NCI-H2171 (cell line): ENCODE data around the gene NOL6.
A peak's percentile ranks its signal among the peaks of the same experiment; 100 is the strongest.
"Not testable (repeated sequence)": the region's sequence is repeated elsewhere in the genome, so short reads cannot be mapped to it uniquely, and the experiment has no call there.

ENCODE experiments used
- DNase-seq: peaks from one replicate; lab custom pipeline; 2025; lab: John Stamatoyannopoulos, UW

The NOL6 gene

DNA sequence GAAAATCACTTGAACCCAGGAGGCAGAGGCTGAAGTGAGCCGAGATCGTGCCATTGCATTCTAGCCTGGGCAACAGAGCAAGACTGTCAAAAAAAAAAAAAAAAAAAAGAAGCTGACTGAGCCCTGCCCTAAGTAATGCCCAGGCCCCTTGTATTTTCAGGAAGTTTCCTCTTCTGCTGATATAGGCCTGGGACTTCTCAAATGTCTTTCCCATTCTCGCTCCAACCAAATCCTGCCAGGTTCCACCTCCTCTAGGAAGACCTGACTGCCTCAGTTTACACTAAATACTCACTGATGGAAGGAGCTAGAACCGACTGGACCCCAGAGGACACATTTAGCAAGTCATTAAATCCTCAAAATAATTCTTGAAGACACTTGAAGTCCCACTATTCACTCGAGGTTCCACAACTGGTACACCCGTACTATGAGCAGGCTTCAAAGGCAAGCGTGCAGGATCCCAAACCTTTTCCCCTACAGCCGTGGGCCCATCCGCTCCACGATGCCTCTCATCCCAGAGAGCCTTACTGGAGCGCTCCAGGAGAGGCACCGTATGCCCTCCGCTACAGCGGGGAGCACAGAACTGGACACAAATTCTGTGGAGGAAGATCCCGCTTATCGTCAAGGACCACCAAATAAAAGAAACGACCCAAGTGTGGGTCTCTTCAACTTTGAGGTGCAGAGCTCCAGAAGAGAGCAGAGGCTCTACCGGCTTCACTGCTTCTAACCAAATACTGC, 676 bp downstream of the NOL6 start:
- DNase-seq, result no peak

DNA sequence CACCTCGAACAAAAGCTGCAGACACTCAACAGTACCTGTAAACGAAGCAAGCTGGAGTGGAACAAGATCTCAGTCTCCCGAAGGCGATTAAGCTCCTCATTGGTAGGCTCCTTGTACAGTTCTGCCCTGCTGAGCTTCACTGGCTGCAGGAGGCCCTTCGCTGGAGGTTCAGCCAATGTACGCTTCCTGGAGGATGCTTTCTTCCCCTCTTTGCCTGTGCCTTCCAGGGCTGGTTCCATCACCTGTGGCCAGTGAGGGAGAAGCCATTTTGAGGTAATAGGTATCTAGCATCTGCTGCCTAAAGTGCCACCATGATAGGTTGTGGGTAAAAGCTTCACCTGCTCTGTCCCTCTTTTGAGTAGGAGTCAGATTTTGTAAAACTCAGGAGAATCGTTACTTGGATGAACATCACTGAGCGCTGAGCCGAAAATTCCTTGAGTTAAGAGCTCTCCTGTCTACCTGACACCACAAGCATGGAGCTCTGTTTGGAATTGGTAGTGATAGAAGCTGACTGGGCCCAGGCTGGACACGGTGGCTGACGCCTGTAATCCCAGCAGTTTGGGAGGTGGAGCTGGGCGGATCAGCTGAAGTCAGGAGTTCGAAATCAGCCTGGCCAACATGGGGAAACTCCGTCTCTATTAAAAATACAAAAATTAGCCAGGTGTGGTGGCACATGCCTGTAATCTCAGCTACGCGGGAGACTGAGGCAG, 1.4 kb downstream of the NOL6 start:
- DNase-seq, result no peak

DNA sequence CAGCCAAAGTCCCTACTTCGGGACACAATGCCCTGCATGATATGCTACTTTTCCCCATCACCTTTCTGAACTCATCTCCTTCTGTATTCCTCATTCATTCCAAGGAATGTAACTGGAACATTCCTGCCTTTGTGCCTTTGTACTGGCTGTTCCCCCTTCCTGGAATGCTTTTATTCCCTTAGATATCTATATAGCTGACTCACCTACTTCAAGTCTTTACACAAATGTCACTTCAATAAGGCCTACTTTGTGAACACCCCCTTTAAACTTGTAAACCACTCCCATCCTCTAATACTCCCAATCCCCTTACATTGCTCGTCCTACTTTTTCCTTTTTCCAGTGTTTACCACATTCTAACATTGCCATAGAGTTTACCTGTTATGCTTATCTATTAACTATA, 2.4 kb downstream of the NOL6 start:
- DNase-seq, result no peak

DNA sequence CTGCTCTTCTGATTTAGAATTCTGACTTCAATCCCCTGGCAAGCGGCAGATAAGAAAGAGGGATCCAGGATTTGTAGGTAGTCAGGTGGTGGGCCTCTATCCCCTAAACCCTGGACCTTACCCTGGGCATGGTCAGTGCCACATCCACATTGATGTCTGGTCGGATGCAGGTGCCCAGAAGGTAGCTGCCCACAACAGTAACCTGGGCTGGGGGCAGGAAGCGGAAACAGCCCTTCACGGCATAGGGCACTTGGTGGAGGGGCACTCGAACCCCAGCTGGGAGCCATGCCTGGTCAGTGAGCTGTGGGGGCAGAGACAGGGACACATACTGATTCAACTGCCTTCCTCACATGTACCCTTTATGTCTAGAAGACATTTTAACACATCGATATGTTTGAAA, 3.8 kb downstream of the NOL6 start:
- DNase-seq, result no peak

DNA sequence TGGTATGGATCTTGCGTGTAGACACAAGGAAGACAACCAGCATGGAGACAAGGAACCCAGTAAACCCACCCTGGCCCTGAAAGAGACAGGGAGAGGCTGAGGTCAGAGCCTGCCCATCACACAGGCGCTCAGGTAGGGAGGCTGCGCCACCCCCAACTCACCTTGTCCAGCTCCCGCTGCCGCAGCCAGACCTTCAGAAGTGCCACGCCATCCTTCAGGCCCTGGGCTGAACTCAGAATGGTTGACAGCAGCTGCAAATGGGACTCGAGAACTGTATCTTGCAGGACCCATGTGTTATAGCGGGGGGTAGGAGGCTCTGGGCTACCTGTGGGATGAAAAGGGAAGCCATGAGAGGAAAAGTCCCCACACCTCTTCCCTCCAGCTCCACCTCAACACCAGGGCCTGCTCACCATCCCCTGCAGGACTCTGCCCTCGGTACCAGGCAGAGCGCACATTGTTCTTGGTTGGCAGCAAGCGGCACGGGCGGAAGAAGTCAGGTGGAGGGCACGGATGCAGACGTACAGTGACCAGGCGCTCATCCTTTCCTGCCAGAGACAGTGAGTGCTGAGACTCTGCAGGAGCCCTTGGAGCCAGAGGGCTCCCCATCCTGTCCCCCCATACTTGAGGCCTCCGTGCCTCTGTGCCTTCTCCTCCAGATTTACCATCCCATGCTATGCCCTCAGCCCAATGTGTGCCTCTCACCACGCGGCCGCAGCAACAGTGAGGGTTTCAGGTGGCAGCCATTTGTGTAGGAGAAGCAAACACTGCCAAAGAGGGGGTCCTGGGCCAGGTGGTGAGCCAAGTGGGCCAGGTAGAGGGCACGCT, 4.7 kb downstream of the NOL6 start:
- DNase-seq, result no peak

DNA sequence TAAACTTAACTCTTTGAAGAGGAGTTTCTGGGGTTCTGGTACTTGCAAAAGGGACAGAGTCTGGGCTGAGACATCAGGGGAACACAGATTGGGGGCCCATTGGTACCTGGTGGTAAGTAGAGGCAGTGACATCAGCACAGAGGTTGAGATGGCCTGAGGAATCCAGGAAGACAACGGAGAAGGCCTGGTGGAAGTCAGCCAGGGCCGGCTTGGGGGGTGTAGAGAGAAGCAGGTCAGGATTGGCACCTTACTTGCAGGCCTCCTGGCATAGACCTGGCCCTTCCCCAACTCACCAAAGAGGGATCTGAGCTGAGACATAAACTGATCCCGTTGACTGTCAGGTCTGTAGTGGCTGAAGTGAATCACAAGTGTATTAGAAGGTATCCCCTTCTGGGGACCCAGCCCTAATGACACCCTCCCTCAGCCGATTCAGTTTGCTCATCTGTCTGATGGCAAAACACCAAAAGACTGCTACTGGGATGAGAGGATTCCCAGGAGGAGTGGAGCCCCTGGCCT, 5.5 kb downstream of the NOL6 start:
- no peak for DNase-seq

DNA sequence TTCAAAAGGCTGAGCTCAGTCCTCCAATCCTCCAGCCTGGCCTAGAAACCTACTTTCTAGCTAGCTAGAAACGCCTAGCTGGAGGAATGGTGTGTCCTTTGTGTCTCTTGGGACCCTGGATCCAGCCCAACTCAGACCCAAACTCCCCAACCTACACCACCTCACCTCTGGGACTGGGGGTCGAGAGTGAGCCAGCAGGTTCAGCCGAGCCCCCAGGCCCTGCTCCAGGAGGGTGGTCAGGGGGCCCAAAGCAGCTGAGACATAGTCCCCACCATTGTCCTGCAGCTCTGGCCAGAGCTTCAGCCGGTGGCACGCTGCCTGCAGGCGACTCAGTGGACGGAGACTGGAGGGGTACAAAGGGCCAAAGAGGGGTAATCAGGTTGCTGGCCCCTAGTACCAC, 6.2 kb downstream of the NOL6 start:
- no peak for DNase-seq

DNA sequence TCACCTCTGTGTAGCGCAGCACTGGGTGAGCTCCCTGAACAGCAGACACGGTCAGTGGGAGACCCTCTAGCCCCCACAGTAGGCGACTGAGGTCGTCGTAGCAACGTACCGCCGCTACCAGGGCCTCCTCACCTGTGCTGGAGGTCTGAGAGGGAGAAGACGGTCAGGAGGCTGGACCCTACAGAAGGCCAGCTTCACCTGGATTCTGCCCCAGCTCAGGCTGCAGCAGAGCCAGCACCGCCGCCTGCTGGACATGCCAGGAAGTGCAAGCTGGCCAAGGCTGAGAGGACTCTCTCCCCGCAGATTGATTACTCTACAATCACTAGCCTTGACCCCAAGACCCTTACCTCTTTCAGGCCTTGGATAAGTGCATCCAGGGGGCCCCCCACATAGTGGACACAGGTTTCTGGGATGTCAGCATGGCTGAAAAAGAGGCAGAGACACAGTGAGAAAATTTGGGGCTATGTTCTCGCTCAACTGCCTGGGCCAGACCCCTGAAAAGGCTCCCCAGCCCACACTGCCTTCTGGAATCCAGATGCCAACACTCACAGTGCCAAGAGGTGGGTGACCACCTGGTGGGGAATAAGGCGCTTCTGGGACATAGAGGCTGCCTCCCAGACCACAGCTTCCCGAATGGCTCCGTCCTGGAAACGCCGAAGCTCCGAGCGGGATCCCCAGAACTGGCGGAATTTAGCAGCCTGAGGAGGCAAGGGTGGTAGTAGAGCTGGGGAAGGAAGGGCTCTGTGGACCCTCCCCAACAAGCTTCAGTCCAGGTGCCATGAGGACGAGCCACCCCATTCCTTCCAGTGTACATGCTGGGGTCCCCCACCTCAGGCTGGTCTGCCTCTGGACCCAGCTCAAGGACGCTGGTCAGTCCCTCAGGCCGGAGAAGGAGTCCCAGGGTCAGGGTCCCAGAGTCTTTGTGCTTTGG, 6.9 kb downstream of the NOL6 start:
- no peak for DNase-seq

DNA sequence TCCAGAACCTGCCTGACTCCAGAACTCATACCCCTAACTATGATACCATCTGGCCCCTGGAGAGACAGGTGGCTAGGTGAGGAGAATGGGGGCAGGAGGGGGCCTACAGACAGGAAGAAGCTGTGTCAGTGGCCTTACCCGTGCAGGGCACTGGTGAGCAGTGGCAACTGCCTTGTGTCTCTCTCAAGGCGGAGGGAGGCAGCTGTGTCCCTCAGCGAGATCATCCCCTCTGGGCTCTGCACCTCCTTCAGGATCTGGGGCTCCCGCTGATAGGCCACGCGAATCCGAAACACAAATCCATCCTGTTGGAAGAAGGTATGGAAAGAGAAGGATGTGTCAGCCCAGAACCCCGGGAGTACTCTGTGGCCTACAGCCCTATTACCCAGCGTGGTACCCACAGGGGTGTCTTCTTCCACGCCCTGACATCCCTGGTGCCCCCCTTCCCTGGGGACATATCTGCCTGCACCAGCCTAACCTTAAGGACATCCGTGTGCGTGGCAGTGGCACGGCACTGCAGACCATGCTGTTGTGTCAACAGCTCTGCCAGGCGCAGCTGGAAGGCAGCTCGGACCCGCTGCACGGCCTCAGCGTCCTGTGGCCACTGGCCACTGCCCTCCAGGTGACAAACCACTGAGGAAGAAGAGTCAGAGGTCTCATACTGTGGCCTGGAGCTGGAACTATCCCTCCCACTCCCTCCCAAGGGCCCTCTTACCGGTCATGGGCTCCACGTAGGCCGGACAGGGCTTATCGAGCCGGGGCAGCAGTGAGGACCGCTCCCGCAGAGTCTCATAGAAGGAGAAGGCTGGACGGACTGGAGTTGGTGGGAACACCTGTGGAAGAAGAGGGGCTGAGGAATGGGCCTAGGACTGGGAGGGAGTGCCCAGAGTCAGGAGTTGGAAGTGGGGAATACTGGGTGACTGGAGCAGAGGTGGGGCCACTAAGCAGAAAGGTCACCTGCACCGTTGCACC, 7.8 kb downstream of the NOL6 start:
- DNase-seq, result no peak

DNA sequence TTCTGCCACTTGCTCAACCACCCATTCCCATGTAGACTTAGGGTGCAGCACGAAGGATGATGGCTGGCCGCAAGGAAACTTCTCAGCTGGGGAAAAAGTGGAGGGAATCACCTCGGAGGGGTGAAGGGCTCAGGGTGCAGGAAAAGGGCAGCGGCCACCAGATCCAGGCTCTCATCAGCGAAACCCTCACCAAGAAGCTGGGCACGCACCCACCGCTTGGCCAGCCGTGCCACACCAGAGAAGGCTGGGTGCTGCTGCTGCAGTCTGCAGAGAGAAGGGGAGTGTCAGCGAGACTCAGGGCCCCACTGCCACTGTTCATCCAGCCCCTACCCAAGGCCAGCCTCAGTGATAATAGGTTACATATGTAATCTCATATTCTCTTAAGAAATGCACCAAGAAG, 8.6 kb downstream of the NOL6 start:
- no peak for DNase-seq

DNA sequence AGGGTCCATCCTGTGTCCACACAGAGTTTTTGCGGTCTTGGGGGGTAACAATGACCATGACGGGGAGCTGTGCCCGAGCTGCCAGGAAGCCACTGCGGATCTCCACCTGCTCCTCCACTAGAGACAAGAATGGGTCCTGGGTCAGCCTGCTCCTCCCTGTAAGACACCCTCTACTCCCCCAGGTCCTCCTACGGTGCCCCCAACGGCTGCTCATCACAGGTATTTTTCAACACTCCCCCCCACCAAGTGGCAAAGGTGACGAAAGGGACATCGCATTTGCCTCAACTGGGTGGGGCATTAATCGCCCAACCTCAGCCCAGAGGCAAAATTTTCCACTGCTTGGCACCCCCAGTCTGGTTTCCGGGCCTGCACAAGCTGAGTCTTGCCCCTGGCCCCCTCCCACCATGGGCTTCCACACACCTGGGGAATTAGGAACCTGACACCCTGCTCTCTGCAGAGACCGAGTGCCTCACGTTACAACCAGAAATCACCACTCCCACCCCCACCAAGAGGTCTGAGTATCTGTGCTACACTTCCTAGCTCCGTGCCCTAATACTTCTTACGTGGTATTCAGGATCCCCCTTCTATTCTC, 9.6 kb downstream of the NOL6 start:
- DNase-seq, result peak; percentile 6

DNA sequence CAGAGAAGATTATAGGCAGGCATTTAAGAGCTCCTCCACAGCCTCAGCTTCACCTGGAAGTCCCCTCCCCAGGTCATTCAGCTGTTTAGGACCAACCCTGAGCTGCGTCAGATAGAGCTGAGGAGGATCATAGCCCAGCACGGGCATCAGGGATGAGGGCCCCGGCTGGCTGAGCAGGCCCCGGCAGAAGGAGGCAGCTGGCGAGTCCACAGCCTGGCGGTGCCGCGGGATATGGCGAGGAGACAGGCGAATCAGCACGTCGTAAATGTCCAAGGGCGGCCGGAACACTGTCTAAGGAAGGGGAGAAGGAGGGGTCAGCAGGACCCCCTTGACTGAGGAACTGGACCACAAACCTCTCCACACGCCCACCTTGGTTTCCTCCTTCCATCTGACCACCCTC, 10.6 kb downstream of the NOL6 start:
- DNase-seq, result no peak

DNA sequence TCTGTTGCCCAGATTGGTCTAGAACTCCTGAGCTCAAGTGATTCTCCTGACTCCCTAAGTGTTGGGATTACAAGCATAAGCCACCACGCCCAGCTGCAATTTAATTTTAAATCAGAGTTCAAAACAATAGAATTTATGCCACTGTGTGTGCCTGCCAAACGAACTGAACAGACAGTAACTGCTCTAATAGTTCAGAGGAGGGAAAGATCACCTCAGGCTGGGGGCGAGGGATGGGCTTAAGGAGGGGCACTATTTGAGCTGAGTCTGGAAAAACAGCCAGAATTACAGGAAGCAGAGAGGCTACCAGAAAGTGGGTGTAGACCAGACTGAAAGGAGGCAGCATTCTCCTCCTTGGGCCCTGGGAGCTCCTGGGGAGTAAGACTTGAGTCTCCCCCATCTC, 12.2 kb downstream of the NOL6 start:
- no peak for DNase-seq

DNA sequence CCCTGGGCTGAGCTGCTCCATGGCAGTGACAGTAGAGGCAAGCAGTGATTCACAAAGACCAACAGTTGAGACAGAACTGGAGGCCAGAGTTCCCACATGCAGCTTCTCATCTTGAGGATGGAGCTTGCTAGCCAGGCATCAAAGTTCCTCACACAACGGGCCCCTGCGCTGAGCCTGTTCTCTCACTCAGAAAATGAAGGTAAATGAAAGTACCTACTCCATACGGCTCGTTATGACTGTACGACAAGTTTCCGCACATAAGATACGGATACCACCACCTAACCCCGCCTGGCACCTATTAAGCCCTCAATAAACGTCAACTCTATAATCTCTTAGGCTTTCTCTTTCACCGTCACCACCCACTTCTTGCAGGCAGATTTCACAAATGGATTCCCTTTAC, 12.9 kb downstream of the NOL6 start:
- no peak for DNase-seq

DNA sequence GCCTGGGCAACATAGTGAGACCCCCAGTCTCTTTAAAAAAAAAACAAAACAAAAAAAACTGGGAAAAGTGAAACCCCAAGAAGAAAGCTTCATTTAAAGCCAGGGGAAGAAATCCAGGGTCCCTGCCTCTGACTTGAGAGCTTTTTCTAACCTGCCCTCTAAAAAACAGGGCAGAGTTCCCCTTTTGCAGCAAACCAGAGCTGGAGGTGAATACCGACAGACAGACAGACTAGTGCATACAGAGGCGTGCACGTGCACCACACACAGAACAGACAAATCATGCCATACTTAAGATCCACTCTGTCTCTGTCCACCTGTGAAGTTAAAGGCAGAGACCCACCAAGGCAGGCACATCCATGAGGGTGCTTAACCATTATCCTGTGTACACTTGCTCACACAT, 14.6 kb downstream of the NOL6 start:
- no peak for DNase-seq

DNA sequence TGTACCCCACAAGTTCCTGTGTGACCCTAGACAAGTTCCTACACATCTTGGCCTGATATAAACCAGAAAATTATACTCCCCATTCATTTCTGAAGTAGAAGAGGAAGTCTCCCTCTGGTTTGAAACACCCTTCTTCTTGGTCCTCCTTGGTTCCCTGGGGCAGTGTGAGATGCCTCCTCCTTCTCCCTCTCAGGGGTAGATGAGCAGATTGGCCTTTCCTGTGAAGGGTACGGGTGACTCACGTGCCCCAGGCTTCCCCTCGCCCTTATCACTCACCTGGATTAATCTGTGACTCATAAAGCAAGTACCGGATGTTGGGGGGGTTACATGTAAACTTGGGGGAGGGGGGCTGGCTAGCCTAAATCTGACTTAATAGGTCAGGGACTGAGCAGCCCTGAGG, 15.3 kb downstream of the NOL6 start:
- no peak for DNase-seq

DNA sequence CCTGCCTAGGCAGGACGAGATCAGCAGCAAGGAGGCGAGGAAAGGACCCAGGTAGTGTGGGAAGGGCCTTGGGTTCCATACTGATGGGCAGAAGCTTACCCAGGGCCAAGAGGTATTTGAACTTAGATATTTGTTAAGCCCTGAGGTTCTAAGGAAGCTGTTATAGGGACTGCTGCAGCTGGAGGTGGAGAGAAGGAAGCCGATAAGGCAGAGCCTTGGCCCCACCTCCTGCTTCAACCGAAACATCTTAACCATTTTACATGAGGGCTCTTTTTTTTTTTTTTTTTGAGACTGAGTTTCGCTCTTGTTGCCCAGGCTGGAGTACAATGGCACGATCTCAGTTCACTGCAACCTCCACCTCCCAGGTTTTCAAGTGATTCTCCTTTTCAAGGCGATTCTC, 17.8 kb downstream of the NOL6 start:
- no peak for DNase-seq

DNA sequence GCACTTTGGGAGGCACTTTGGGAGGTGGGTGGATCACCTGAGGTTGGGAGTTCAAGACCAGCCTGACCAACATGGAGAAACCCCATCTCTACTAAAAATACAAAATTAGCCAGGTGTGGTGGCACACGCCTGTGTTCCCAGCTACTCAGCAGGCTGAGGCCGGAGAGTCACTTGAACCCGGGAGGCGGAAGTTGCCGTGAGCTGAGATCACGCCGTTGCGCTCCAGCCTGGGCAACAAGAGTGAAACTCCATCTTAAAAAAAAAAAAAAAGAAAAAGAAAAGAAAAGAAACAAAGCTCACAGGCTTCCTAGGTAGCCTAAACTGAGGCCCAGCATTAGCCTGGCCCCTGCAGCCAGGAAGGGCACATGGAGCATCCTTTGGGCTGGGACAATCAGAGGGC, 18.3 kb downstream of the NOL6 start:
- not testable (repeated sequence) for DNase-seq

DNA sequence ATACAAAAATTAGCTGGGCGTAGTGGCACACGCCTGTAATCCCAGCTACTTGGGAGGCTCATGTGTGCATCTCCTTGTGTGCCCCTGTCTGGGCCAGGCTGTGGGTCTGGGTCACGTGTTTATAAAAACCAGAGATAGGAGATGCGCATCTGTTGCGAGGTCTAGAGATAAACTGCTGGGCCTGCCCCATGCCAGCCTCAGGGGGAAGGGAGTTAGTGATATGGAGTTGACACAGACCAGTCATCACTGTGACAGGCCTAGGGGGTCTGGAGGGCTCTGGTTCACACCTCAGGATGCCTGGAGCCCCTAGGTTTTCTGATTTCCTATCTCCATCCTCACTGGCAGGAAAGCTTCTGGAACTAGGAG, 19.1 kb downstream of the NOL6 start:
- not testable (repeated sequence) for DNase-seq

DNA sequence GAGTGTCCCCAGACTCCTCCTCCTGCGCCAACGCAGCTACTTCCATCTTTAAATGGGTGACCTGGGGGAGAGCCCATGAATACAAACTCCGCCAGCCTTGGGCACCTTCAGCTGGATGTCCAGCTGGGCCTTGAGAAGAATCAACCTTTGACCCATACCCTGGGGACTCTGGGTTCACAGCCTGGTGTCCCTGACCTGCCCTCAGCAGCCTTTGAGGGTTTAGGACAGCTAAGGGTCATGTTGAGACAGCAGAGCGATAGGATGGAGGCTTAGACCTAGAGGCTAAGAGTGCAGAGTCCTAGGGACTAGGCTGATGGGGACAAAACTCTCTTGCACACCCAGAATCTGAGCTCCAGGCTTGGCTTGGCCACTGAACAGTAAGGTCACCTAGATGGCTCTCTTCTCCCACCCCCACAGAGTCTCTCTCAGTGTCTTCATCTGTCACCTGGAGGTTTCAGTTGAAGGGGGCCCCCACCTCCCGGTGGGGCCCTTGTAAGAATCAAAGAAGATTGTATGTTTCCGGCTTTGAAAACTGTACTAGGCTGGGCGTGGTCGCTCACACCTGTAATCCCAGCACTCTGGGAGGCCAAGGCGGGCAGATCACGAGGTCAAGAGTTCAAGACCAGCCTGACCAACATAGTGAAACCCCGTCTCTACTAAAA, 19.6 kb downstream of the NOL6 start:
- DNase-seq, result no peak
